Endothelial cell of umbilical vein (primary cell): ENCODE data around the gene CIBAR2. TPM values are rescaled to one million over a fixed set of nuclear protein-coding genes. Genes with fewer than 3 reads are reported as not detected.

Experiments used
- BruUV-seq: library from RNA; stranded (reverse); fragments of 400-500 nt; replicated peaks from 2 replicates; lab custom pipeline; 2021; lab: Mats Ljungman, UMichigan
- CTCF ChIA-PET: fragments of 300-600, 350-600 bp; sonication (Branson Sonifier 250); formaldehyde crosslinking; loops from one replicate; lab custom pipeline; 2021; ENCODE audit warnings: antibody characterized with exemption, inconsistent platforms; lab: Charles Lee
- POLR2A ChIA-PET: fragments of 300-600, 350-600 bp; sonication (Branson Sonifier 250); formaldehyde crosslinking; loops from one replicate; lab custom pipeline; 2021; ENCODE audit warnings: antibody characterized with exemption, inconsistent platforms; lab: Charles Lee
- DNase-seq: peaks from one replicate; pipeline ENCODE4 v3.0.0-alpha.2; 2011; ENCODE audit warnings: low read depth, low spot score
- FAIRE-seq: peaks from 2 replicates; lab custom pipeline; 2011; peaks lifted over from hg19 to GRCh38; lab: Jason Lieb, UNC
- H2AFZ ChIP-seq: 2 replicates; pipeline ENCODE4 v1.6.0; 2012; ENCODE audit warnings: low read depth, low read length, control low read depth, inconsistent platforms
- H3K27ac ChIP-seq: 2 replicates; pipeline ENCODE4 v1.5.1; 2011; ENCODE audit warnings: low read depth, mild to moderate bottlenecking, control low read depth, low read length, moderate library complexity; ENCODE audit not compliant: insufficient read depth
- H3K27me3 ChIP-seq, 2 experiments: 2 replicates each; pipeline versions ENCODE4 v1.6.0 to v1.6.1; 2011; ENCODE audit warnings: low read length in 2 of 2, mixed read lengths in 1 of 2; ENCODE audit not compliant: control insufficient read depth in 2 of 2, insufficient read depth in 2 of 2
- H3K36me3 ChIP-seq, 2 experiments: 2 replicates in 1 of 2; 3 replicates in 1 of 2; pipeline ENCODE4 v1.5.1; 2011; ENCODE audit warnings: low read length in 2 of 2, mild to moderate bottlenecking in 1 of 2, moderate library complexity in 1 of 2; ENCODE audit not compliant: control insufficient read depth in 2 of 2, insufficient read depth in 2 of 2; ENCODE audit errors: extremely low read depth in 1 of 2
- H3K4me1 ChIP-seq: 3 replicates; pipeline ENCODE4 v1.5.1; 2011; ENCODE audit warnings: mild to moderate bottlenecking, low read length; ENCODE audit not compliant: control insufficient read depth, insufficient read depth; ENCODE audit errors: extremely low read depth
- H3K4me2 ChIP-seq: 2 replicates; pipeline ENCODE4 v1.6.1; 2011; ENCODE audit warnings: low read length, control low read depth, mixed read lengths; ENCODE audit not compliant: insufficient read depth
- H3K4me3 ChIP-seq, 3 experiments: fragments of 200-600 bp in 1 of 3; sonication (generic), shearing (Covaris generic) in 1 of 3; replicated peaks in 1 of 3; 2 replicates each; pipeline ENCODE4 v1.5.1; 2011 to 2016; ENCODE audit warnings: control low read depth in 3 of 3, low read length in 3 of 3, mild to moderate bottlenecking in 2 of 3, inconsistent platforms in 1 of 3, low read depth in 1 of 3, moderate library complexity in 1 of 3; ENCODE audit not compliant: insufficient read depth in 1 of 3
- H3K79me2 ChIP-seq: 2 replicates; pipeline ENCODE4 v1.6.0; 2012; ENCODE audit warnings: low read length, inconsistent platforms; ENCODE audit not compliant: control insufficient read depth, insufficient read depth
- H3K9ac ChIP-seq: replicated peaks from 2 replicates; pipeline ENCODE3; 2011; ENCODE audit warnings: low read length, control low read depth; ENCODE audit not compliant: insufficient read depth; ENCODE audit errors: extremely low read depth
- H3K9me1 ChIP-seq: replicated peaks from 3 replicates; pipeline ENCODE4 v1.6.0; 2011; ENCODE audit warnings: mild to moderate bottlenecking, low read length; ENCODE audit not compliant: control insufficient read depth, insufficient read depth; ENCODE audit errors: extremely low read depth
- H3K9me3 ChIP-seq: replicated peaks from 2 replicates; pipeline ENCODE4 v1.5.1; 2012; ENCODE audit warnings: low read length, inconsistent platforms; ENCODE audit not compliant: control insufficient read depth, insufficient read depth
- H4K20me1 ChIP-seq: replicated peaks from 2 replicates; pipeline ENCODE3; 2011; ENCODE audit warnings: mild to moderate bottlenecking, low read length; ENCODE audit not compliant: control insufficient read depth, insufficient read depth; ENCODE audit errors: extremely low read depth
- CTCF ChIP-seq, 2 donors: IDR thresholded peaks; 1 replicate in 1 of 2; 2 replicates in 1 of 2; pipeline ENCODE4 v1.5.1; 2011; ENCODE audit warnings: low read length in 2 of 2, mild to moderate bottlenecking in 2 of 2, moderate library complexity in 2 of 2, control low read depth in 1 of 2, inconsistent platforms in 1 of 2, low read depth in 1 of 2; ENCODE audit not compliant: insufficient read depth in 1 of 2; ENCODE audit errors: extremely low read depth in 1 of 2
- EZH2 ChIP-seq: IDR thresholded peaks from 2 replicates; pipeline ENCODE4 v1.6.1; 2012; ENCODE audit warnings: borderline replicate concordance, low read depth, mild to moderate bottlenecking, moderate library complexity, low read length, inconsistent platforms; ENCODE audit not compliant: severe bottlenecking
- FOS ChIP-seq: IDR thresholded peaks from 2 replicates; pipeline ENCODE4 v1.6.1; 2011; ENCODE audit warnings: mild to moderate bottlenecking, low read length, moderate library complexity, borderline replicate concordance; ENCODE audit not compliant: insufficient read depth
- GATA2 ChIP-seq: IDR thresholded peaks from 2 replicates; pipeline ENCODE4 v1.7.0; 2011; ENCODE audit warnings: low read depth, mild to moderate bottlenecking, moderate library complexity, mixed read lengths, low read length; ENCODE audit not compliant: insufficient read length, insufficient read depth
- JUN ChIP-seq: IDR thresholded peaks from 2 replicates; pipeline ENCODE4 v1.6.1; 2011; ENCODE audit warnings: borderline replicate concordance, low read depth; ENCODE audit not compliant: insufficient read length, insufficient read depth
- MAX ChIP-seq: IDR thresholded peaks from 2 replicates; pipeline ENCODE4 v1.6.1; 2011; ENCODE audit not compliant: insufficient read depth, insufficient read length
- MYC ChIP-seq: IDR thresholded peaks from one replicate; pipeline ENCODE4 v1.6.1; 2011; ENCODE audit warnings: mild to moderate bottlenecking, low read depth, low read length
- POLR2A ChIP-seq: IDR thresholded peaks from 2 replicates; pipeline ENCODE4 v1.6.1; 2012; ENCODE audit warnings: low read depth, mild to moderate bottlenecking, control low read depth, low read length
- POLR2AphosphoS5 ChIP-seq: IDR thresholded peaks from 2 replicates; pipeline ENCODE4 v1.6.1; 2012; ENCODE audit warnings: low read depth, mild to moderate bottlenecking, control low read depth, low read length, moderate library complexity; ENCODE audit not compliant: insufficient read depth
- dilution Hi-C: fragments of 300-500 bp; cut with MboI; formaldehyde crosslinking; loops from one replicate; pipeline ENCODE4 v1.15.0; 2019; ENCODE audit warnings: low sequenced_read_pairs; ENCODE audit not compliant: extremely low pct_ligation_motif_present
- intact Hi-C: fragments of 100-400 bp; cut with micrococcal nuclease; formaldehyde crosslinking; loops from one replicate; pipeline ENCODE4 v1.10.0; 2022
- polyA plus RNA-seq, 4 experiments: library from polyadenylated mRNA; depleted of rRNA in 3 of 4; stranded (reverse) in 3 of 4; unstranded in 1 of 4; fragments of >200 nt; gene quantifications; 2 replicates each; pipeline versions ENCODE4 v1.2.1 to v1.2.3, GENCODE V29; 2011 to 2012; ENCODE audit warnings: missing spikeins in 1 of 4
- total RNA-seq: library from RNA; stranded (reverse); gene quantifications from 2 replicates; pipeline ENCODE4 v1.2.3, GENCODE V29; 2021

Gene CIBAR2
- total and polyA plus RNA-seq, 2 donors (not counting 3 experiments of a cell fraction or from before 2014, with no cell fraction given), result 0.07 TPM; not detected in 1

GRCh38 chr16:85146532-85146797 is 34.2 kb upstream of the CIBAR2 start:
- BruUV-seq, result no TSS peak
- no peak overlapping the region for H3K9ac ChIP-seq
- no peak overlapping the region for H3K4me2 ChIP-seq
- H3K36me3 ChIP-seq, result no peaks in the 10 kb centered on the region
- no peaks in the 10 kb centered on the region for H3K9me1 ChIP-seq
- H4K20me1 ChIP-seq, result no peaks in the 10 kb centered on the region
- ChIA-PET POLR2A (no interaction called here), CTCF (no interaction called here)
- no peaks in the 10 kb centered on the region for H3K79me2 ChIP-seq
- intact Hi-C loops (no loop called here), dilution Hi-C loops (no loop called here)
- FAIRE-seq, result no peak
- no peak for TF ChIP-seq EZH2
- no peak for TF ChIP-seq JUN
- TF ChIP-seq GATA2, result no peak
- no peak for TF ChIP-seq CTCF (IDR thresholded peaks at IDR 0.05; ENCODE audit: extremely low read depth in 1 of 2, insufficient read depth in 1 of 2, low read depth in 1 of 2, low read length in 2 of 2)
- TF ChIP-seq POLR2A, result no peak
- no peak for TF ChIP-seq MAX
- no peak for TF ChIP-seq POLR2AphosphoS5
- no peak for TF ChIP-seq FOS
- TF ChIP-seq MYC, result no peak
- peaks cover 30% of the 10 kb centered on the region for H3K4me1 ChIP-seq
- no peak overlapping the region for H2AFZ ChIP-seq
- no peak for DNase-seq
- H3K27ac ChIP-seq, result no peak overlapping the region
- H3K27me3 ChIP-seq, result no peaks in the 10 kb centered on the region
- H3K9me3 ChIP-seq, result no peaks in the 10 kb centered on the region
- H3K4me3 ChIP-seq, result no peak overlapping the region
